IMR-90 (cell line): Measurements from ENCODE around the gene WWC1. TPM values are rescaled to one million over a fixed set of nuclear protein-coding genes. Genes with fewer than 3 reads are reported as not detected.

ENCODE experiments used
- ATAC-seq: fragments of 200-7000 bp; cut with Tn5 transposase; 2 replicates; pipeline ENCODE4 v1.9.1; 2020; ENCODE audit warnings: low read depth, mild to moderate bottlenecking, moderate library complexity
- BruUV-seq: library from RNA; stranded (reverse); fragments of 400-500 nt; replicated peaks from 2 replicates; lab custom pipeline; 2021; lab: Mats Ljungman, UMichigan
- CTCF ChIA-PET: fragments of 300-600 bp; formaldehyde crosslinking; extraction: SDS; loops from one replicate; lab custom pipeline; 2021; ENCODE audit warnings: antibody characterized with exemption; lab: Yijun Ruan, JAX
- POLR2A ChIA-PET: fragments of 300-600 bp; sonication (Branson Sonifier 250); formaldehyde crosslinking; loops from one replicate; lab custom pipeline; 2022; ENCODE audit warnings: antibody characterized with exemption; ENCODE audit not compliant: unreplicated experiment; lab: Charles Lee
- DNase-seq: peaks from one replicate; pipeline ENCODE4 v3.0.0; 2013
- H2AFZ ChIP-seq: replicated peaks from 2 replicates; pipeline ENCODE3; 2013; ENCODE audit warnings: low read length, mild to moderate bottlenecking; ENCODE audit not compliant: poor library complexity
- H2AK5ac ChIP-seq: 2 replicates; pipeline ENCODE4 v1.6.1; 2013; ENCODE audit warnings: low read depth, low read length, inconsistent platforms
- H2AK9ac ChIP-seq: replicated peaks from 2 replicates; pipeline ENCODE3; 2013; ENCODE audit warnings: mild to moderate bottlenecking, low read depth, low read length, moderate library complexity; ENCODE audit not compliant: poor library complexity
- H2BK120ac ChIP-seq: 2 replicates; pipeline ENCODE4 v1.6.1; 2013; ENCODE audit warnings: low read depth, low read length, inconsistent platforms
- H2BK15ac ChIP-seq: 3 replicates; pipeline ENCODE4 v1.6.1; 2013; ENCODE audit warnings: low read depth, low read length, inconsistent platforms
- H2BK20ac ChIP-seq: 2 replicates; pipeline ENCODE4 v1.6.1; 2013; ENCODE audit warnings: low read depth, mild to moderate bottlenecking, inconsistent platforms, low read length, moderate library complexity
- H2BK5ac ChIP-seq: 2 replicates; pipeline ENCODE4 v1.6.1; 2013; ENCODE audit warnings: mild to moderate bottlenecking, low read depth, low read length, inconsistent platforms; ENCODE audit not compliant: poor library complexity, severe bottlenecking
- H3K14ac ChIP-seq: replicated peaks from 2 replicates; pipeline ENCODE4 v1.6.1; 2013; ENCODE audit warnings: low read depth, low read length, inconsistent platforms
- H3K18ac ChIP-seq: 2 replicates; pipeline ENCODE4 v1.6.1; 2013; ENCODE audit warnings: low read depth, low read length, control low read depth
- H3K23ac ChIP-seq: 2 replicates; pipeline ENCODE4 v1.6.1; 2013; ENCODE audit warnings: low read depth, low read length, inconsistent platforms
- H3K27ac ChIP-seq: 2 replicates; pipeline ENCODE4 v1.5.1; 2013; ENCODE audit warnings: mild to moderate bottlenecking, control low read depth, low read length; ENCODE audit not compliant: insufficient read depth
- H3K27me3 ChIP-seq: 2 replicates; pipeline ENCODE4 v1.6.1; 2013; ENCODE audit warnings: low read length; ENCODE audit not compliant: control insufficient read depth, insufficient read depth
- H3K36me3 ChIP-seq: 2 replicates; pipeline ENCODE4 v1.6.1; 2013; ENCODE audit warnings: low read length, mixed read lengths; ENCODE audit not compliant: control insufficient read depth, insufficient read depth
- H3K4ac ChIP-seq: 2 replicates; pipeline ENCODE4 v1.6.1; 2013; ENCODE audit warnings: low read depth, low read length, inconsistent platforms
- H3K4me1 ChIP-seq: 2 replicates; pipeline ENCODE4 v1.6.1; 2013; ENCODE audit warnings: low read length, mixed read lengths; ENCODE audit not compliant: control insufficient read depth, insufficient read depth
- H3K4me2 ChIP-seq: 2 replicates; pipeline ENCODE4 v1.6.1; 2013; ENCODE audit warnings: low read depth, mild to moderate bottlenecking, control low read depth, low read length, moderate library complexity
- H3K4me3 ChIP-seq: 2 replicates; pipeline ENCODE4 v1.5.1; 2013; ENCODE audit warnings: low read depth, mild to moderate bottlenecking, control low read depth, low read length, moderate library complexity; ENCODE audit not compliant: insufficient read depth
- H3K56ac ChIP-seq: 2 replicates; pipeline ENCODE4 v1.6.1; 2013; ENCODE audit warnings: low read length, inconsistent platforms; ENCODE audit not compliant: insufficient read depth; ENCODE audit errors: extremely low read depth
- H3K79me1 ChIP-seq, 2 experiments: 2 replicates each; pipeline ENCODE4 v1.6.1; 2013; ENCODE audit warnings: low read length in 2 of 2, inconsistent platforms in 1 of 2, low read depth in 1 of 2
- H3K9ac ChIP-seq: 2 replicates; pipeline ENCODE4 v1.6.1; 2013; ENCODE audit warnings: low read depth, low read length, control low read depth
- H3K9me1 ChIP-seq: 2 replicates; pipeline ENCODE4 v1.6.1; 2013; ENCODE audit warnings: low read length, inconsistent platforms; ENCODE audit not compliant: insufficient read depth
- H3K9me3 ChIP-seq: 2 replicates; pipeline ENCODE4 v1.6.1; 2013; ENCODE audit warnings: low read length; ENCODE audit not compliant: control insufficient read depth, insufficient read depth
- H4K20me1 ChIP-seq: 2 replicates; pipeline ENCODE4 v1.6.1; 2013; ENCODE audit warnings: low read length, inconsistent platforms; ENCODE audit not compliant: insufficient read depth
- H4K5ac ChIP-seq: 2 replicates; pipeline ENCODE4 v1.6.1; 2013; ENCODE audit warnings: mild to moderate bottlenecking, low read depth, low read length, control low read depth
- H4K8ac ChIP-seq, 2 experiments: 2 replicates each; pipeline ENCODE4 v1.6.1; 2013; ENCODE audit warnings: low read depth in 2 of 2, low read length in 2 of 2, control low read depth in 1 of 2, inconsistent platforms in 1 of 2
- H4K91ac ChIP-seq: 2 replicates; pipeline ENCODE4 v1.6.1; 2013; ENCODE audit warnings: low read depth, low read length, inconsistent platforms; ENCODE audit not compliant: insufficient read depth
- BHLHE40 ChIP-seq: fragments of 150-350 bp; IDR thresholded peaks from 2 replicates; pipeline ENCODE4 v1.6.1; 2016; ENCODE audit warnings: mild to moderate bottlenecking, low read depth, low read length
- CHD1 ChIP-seq: IDR thresholded peaks from 2 replicates; pipeline ENCODE4 v1.6.1; 2012; ENCODE audit warnings: low read depth, low read length, improper control_type of control experiment
- FOS ChIP-seq: fragments of 150-350 bp; IDR thresholded peaks from 2 replicates; pipeline ENCODE4 v1.6.1; 2016; ENCODE audit warnings: low read depth, low read length
- MAZ ChIP-seq: IDR thresholded peaks from 2 replicates; pipeline ENCODE4 v1.6.1; 2012; ENCODE audit warnings: low read depth, mild to moderate bottlenecking, low read length, improper control_type of control experiment, moderate library complexity, borderline replicate concordance
- MXI1 ChIP-seq: IDR thresholded peaks from 2 replicates; pipeline ENCODE4 v1.6.1; 2012; ENCODE audit warnings: low read depth, mild to moderate bottlenecking, low read length, moderate library complexity, borderline replicate concordance
- NFE2L2 ChIP-seq: fragments of 150-350 bp; IDR thresholded peaks from 2 replicates; pipeline ENCODE4 v1.6.1; 2016; ENCODE audit warnings: low read depth, mild to moderate bottlenecking, low read length
- POLR2A ChIP-seq: IDR thresholded peaks from 2 replicates; pipeline ENCODE4 v1.6.1; 2012; ENCODE audit warnings: mild to moderate bottlenecking, low read depth, low read length
- RAD21 ChIP-seq: IDR thresholded peaks from 2 replicates; pipeline ENCODE4 v1.6.1; 2012; ENCODE audit warnings: low read length, improper control_type of control experiment
- RCOR1 ChIP-seq: IDR thresholded peaks from 2 replicates; pipeline ENCODE4 v1.6.1; 2012; ENCODE audit warnings: mild to moderate bottlenecking, low read length, improper control_type of control experiment; ENCODE audit not compliant: insufficient replicate concordance
- RFX5 ChIP-seq: IDR thresholded peaks from 2 replicates; pipeline ENCODE4 v1.8.0; 2012; ENCODE audit warnings: low read depth, mild to moderate bottlenecking, low read length, moderate library complexity
- WGBS, 2 experiments: methylation state at CpG; one replicate each; pipeline versions ENCODE4 v1.1.5 to v1.1.7; 2013; ENCODE audit warnings: missing lambda C conversion rate in 2 of 2; ENCODE audit not compliant: insufficient read length in 1 of 2; ENCODE audit errors: extremely low coverage in 2 of 2; 5-methylcytosine and 5-hydroxymethylcytosine counted together
- dilution Hi-C: fragments of 300-500 bp; cut with HindIII; formaldehyde crosslinking; loops from one replicate; pipeline ENCODE4 v1.14.3; 2018; ENCODE audit warnings: low sequenced_read_pairs; ENCODE audit not compliant: unreplicated experiment
- in situ Hi-C: fragments of 300-500 bp; cut with MboI; formaldehyde crosslinking; loops from 3 replicates; pipeline ENCODE4 v1.14.3; 2019; ENCODE audit warnings: low sequenced_read_pairs, inconsistent platforms, mixed read lengths
- intact Hi-C: fragments of 100-400 bp; cut with micrococcal nuclease; formaldehyde crosslinking; loops from 2 replicates; pipeline ENCODE4 v1.10.0; 2022
- polyA plus RNA-seq, 3 experiments: library from polyadenylated mRNA; depleted of rRNA; stranded (reverse); fragments of >200 nt; gene quantifications; 2 replicates each; pipeline ENCODE4 v1.2.3, GENCODE V29; 2012; ENCODE audit warnings: low replicate concordance in 1 of 3
- total RNA-seq: library from RNA; depleted of rRNA; stranded (reverse); fragments of >200 nt; gene quantifications from 2 replicates; pipeline ENCODE4 v1.2.3, GENCODE V29; 2012
- TF ChIP-seq, protein P1 (sequence below): conservative IDR thresholded peaks from 2 replicates; pipeline ENCODE4 v1.5.1; 2012; ENCODE audit warnings: mild to moderate bottlenecking, low read depth, low read length, improper control_type of control experiment
- TF ChIP-seq, protein P2 (sequence below): fragments of 150-350 bp; IDR thresholded peaks from 2 replicates; pipeline ENCODE4 v1.6.1; 2016; ENCODE audit warnings: low read depth, mild to moderate bottlenecking, low read length, moderate library complexity, borderline replicate concordance
- TF ChIP-seq, protein P3 (sequence below): fragments of 150-350 bp; IDR thresholded peaks from 2 replicates; pipeline ENCODE4 v1.6.1; 2017; ENCODE audit warnings: mild to moderate bottlenecking, antibody characterized with exemption, low read length, low read depth

WWC1 gene
- total and polyA plus RNA-seq, 2 of the 4 experiments (the other 2 are of a cell fraction), result 9.1 to 10.3 TPM

DNA sequence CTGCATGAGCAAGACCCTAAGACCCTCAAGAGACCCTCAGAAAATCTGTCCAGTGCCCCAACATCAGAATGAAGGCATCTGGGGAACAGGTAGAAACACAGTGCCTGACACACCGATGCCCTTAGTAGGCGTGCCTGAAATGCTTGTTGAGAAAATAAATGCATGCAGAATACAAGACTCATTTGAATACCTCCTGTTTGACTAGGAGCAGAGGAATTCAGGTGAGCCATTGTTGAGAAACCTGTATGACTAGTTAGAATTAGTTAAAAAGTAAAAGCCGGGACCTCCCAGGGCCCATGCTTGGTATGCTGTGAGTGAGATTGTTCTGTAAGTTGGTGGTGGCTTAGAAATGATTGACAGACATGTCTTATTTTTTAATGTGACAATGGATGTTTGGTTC, 55.0 kb downstream of the WWC1 start:
- H3K9ac ChIP-seq, result no peak overlapping the region
- H3K9me1 ChIP-seq, result peaks cover 2% of the 10 kb centered on the region; the same call in 1 of the 2 replicates
- no peak overlapping the region for H3K4me3 ChIP-seq
- no TSS peak for BruUV-seq
- TF ChIP-seq RCOR1, result no peak
- TF ChIP-seq, protein P1, sequence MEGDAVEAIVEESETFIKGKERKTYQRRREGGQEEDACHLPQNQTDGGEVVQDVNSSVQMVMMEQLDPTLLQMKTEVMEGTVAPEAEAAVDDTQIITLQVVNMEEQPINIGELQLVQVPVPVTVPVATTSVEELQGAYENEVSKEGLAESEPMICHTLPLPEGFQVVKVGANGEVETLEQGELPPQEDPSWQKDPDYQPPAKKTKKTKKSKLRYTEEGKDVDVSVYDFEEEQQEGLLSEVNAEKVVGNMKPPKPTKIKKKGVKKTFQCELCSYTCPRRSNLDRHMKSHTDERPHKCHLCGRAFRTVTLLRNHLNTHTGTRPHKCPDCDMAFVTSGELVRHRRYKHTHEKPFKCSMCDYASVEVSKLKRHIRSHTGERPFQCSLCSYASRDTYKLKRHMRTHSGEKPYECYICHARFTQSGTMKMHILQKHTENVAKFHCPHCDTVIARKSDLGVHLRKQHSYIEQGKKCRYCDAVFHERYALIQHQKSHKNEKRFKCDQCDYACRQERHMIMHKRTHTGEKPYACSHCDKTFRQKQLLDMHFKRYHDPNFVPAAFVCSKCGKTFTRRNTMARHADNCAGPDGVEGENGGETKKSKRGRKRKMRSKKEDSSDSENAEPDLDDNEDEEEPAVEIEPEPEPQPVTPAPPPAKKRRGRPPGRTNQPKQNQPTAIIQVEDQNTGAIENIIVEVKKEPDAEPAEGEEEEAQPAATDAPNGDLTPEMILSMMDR, result no peak
- TF ChIP-seq, protein P2, sequence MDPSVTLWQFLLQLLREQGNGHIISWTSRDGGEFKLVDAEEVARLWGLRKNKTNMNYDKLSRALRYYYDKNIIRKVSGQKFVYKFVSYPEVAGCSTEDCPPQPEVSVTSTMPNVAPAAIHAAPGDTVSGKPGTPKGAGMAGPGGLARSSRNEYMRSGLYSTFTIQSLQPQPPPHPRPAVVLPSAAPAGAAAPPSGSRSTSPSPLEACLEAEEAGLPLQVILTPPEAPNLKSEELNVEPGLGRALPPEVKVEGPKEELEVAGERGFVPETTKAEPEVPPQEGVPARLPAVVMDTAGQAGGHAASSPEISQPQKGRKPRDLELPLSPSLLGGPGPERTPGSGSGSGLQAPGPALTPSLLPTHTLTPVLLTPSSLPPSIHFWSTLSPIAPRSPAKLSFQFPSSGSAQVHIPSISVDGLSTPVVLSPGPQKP, result no peak
- TF ChIP-seq POLR2A, result no peak
- TF ChIP-seq MXI1, result no peak
- no peak for TF ChIP-seq NFE2L2
- no peak for TF ChIP-seq BHLHE40
- no peak for TF ChIP-seq RAD21
- no peak for TF ChIP-seq RFX5
- TF ChIP-seq FOS, result no peak
- no peak for TF ChIP-seq CHD1
- no peak for TF ChIP-seq MAZ
- TF ChIP-seq, protein P3, sequence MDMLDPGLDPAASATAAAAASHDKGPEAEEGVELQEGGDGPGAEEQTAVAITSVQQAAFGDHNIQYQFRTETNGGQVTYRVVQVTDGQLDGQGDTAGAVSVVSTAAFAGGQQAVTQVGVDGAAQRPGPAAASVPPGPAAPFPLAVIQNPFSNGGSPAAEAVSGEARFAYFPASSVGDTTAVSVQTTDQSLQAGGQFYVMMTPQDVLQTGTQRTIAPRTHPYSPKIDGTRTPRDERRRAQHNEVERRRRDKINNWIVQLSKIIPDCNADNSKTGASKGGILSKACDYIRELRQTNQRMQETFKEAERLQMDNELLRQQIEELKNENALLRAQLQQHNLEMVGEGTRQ, result no peak
- no peak overlapping the region for H3K27ac ChIP-seq
- intact Hi-C loops (no loop called here), in situ Hi-C loops (no loop called here), dilution Hi-C loops (no loop called here)
- no peak overlapping the region for H3K4me2 ChIP-seq
- ChIA-PET POLR2A (no interaction called here), CTCF (no interaction called here)
- H3K14ac ChIP-seq, result no peak overlapping the region
- H2BK15ac ChIP-seq, result no peak overlapping the region
- H2AK9ac ChIP-seq, result no peak overlapping the region
- H3K56ac ChIP-seq, result no peak overlapping the region
- peaks cover 0 to 5% of the 10 kb centered on the region in 2 experiments; a peak in 2 of 4 replicates for H3K79me1 ChIP-seq
- no peak for DNase-seq
- no peak overlapping the region for H3K23ac ChIP-seq
- H2BK120ac ChIP-seq, result no peak overlapping the region
- no peak overlapping the region for H2BK5ac ChIP-seq
- H4K5ac ChIP-seq, result no peak overlapping the region
- H4K20me1 ChIP-seq, result no peaks in the 10 kb centered on the region
- WGBS, 2 experiments, result 89% methylated on average over 1 of the region's 3 CpGs; no CpG with 5 or more reads in 1 of the 2 experiments
- no peaks in the 10 kb centered on the region for H3K36me3 ChIP-seq
- no peak overlapping the region for H3K18ac ChIP-seq
- no peak overlapping the region for H4K8ac ChIP-seq
- no peaks in the 10 kb centered on the region for H3K27me3 ChIP-seq
- no peaks in the 10 kb centered on the region for H3K4me1 ChIP-seq
- H4K91ac ChIP-seq, result no peak overlapping the region
- no peak overlapping the region for H3K4ac ChIP-seq
- no peaks in the 10 kb centered on the region for H3K9me3 ChIP-seq
- no peak overlapping the region for H2AK5ac ChIP-seq
- no peak overlapping the region for H2BK20ac ChIP-seq
- no peak for ATAC-seq
- no peak overlapping the region for H2AFZ ChIP-seq
